GM23248 (cell line): ENCODE data around the gene DAB2IP. TPM values are rescaled to one million over a fixed set of nuclear protein-coding genes. Genes with fewer than 3 reads are reported as not detected.
A peak's percentile ranks its signal among the peaks of the same experiment; 100 is the strongest.

ENCODE experiments used
- DNase-seq: peaks from one replicate; pipeline ENCODE4 v3.0.0-alpha.2; 2015
- H2AFZ ChIP-seq: fragments of 200-600 bp; sonication (generic); 2 replicates; pipeline ENCODE4 v1.6.1; 2016; ENCODE audit warnings: antibody characterized with exemption
- H3F3A ChIP-seq: fragments of 200-600 bp; sonication (generic); 2 replicates; pipeline ENCODE4 v1.6.1; 2016; ENCODE audit warnings: mild to moderate bottlenecking, antibody characterized with exemption, mixed run types; ENCODE audit not compliant: insufficient read depth
- H3K27ac ChIP-seq: fragments of 200-600 bp; sonication (generic); 2 replicates; pipeline ENCODE4 v1.5.1; 2016; ENCODE audit warnings: mild to moderate bottlenecking
- H3K27me3 ChIP-seq: fragments of 200-600 bp; sonication (generic); replicated peaks from 2 replicates; pipeline ENCODE4 v1.6.1; 2016; ENCODE audit warnings: mild to moderate bottlenecking; ENCODE audit not compliant: insufficient read depth
- H3K36me3 ChIP-seq: fragments of 200-600 bp; sonication (generic); 2 replicates; pipeline ENCODE4 v1.6.1; 2016; ENCODE audit warnings: low read depth, mild to moderate bottlenecking
- H3K4me1 ChIP-seq: fragments of 200-600 bp; sonication (generic); 2 replicates; pipeline ENCODE4 v1.6.1; 2016; ENCODE audit warnings: mild to moderate bottlenecking; ENCODE audit not compliant: insufficient read depth
- H3K4me2 ChIP-seq: fragments of 200-600 bp; sonication (generic); one replicate; pipeline ENCODE4 v1.6.1; 2016; ENCODE audit warnings: mild to moderate bottlenecking; ENCODE audit not compliant: unreplicated experiment
- H3K4me3 ChIP-seq: fragments of 200-600 bp; sonication (generic); 2 replicates; pipeline ENCODE4 v1.5.1; 2016; ENCODE audit warnings: mild to moderate bottlenecking
- H3K79me2 ChIP-seq: fragments of 200-600 bp; sonication (generic); 2 replicates; pipeline ENCODE4 v1.6.1; 2016; ENCODE audit warnings: mild to moderate bottlenecking; ENCODE audit not compliant: insufficient read depth
- H3K9ac ChIP-seq: fragments of 200-600 bp; sonication (generic); 2 replicates; pipeline ENCODE4 v1.6.1; 2016; ENCODE audit warnings: mild to moderate bottlenecking
- H3K9me2 ChIP-seq: fragments of 200-600 bp; sonication (generic); 2 replicates; pipeline ENCODE4 v1.6.1; 2016; ENCODE audit warnings: mixed run types, mild to moderate bottlenecking, moderate library complexity; ENCODE audit not compliant: insufficient read depth
- H3K9me3 ChIP-seq: fragments of 200-600 bp; sonication (generic); one replicate; pipeline ENCODE4 v1.6.1; 2017; ENCODE audit warnings: low read depth
- H4K20me1 ChIP-seq: fragments of 200-600 bp; sonication (generic); 2 replicates; pipeline ENCODE4 v1.6.0; 2016; ENCODE audit not compliant: insufficient read depth
- EZH2 ChIP-seq: fragments of 200-600 bp; sonication (generic); IDR thresholded peaks from 2 replicates; pipeline ENCODE4 v1.6.1; 2018; ENCODE audit warnings: antibody characterized with exemption, mild to moderate bottlenecking; ENCODE audit not compliant: insufficient read depth, poor library complexity, severe bottlenecking
- EZH2phosphoT487 ChIP-seq: fragments of 200-600 bp; sonication (generic); IDR thresholded peaks from 2 replicates; pipeline ENCODE4 v1.6.1; 2018; ENCODE audit warnings: antibody characterized with exemption, moderate library complexity, mild to moderate bottlenecking, low read depth; ENCODE audit not compliant: insufficient read depth
- WGBS, 2 experiments: methylation state at CpG; one replicate each; pipeline ENCODE4 v1.1.6; 2015 to 2017; ENCODE audit warnings: low lambda C conversion rate in 2 of 2, low coverage in 1 of 2; ENCODE audit errors: missing lambda C conversion rate in 2 of 2; 5-methylcytosine and 5-hydroxymethylcytosine counted together
- in situ Hi-C: fragments of 300-500 bp; cut with MboI; formaldehyde crosslinking; loops from 2 replicates; pipeline ENCODE4 v1.15.0; 2020
- polyA plus RNA-seq: library from polyadenylated mRNA; unstranded; fragments of >200 nt; fragmentation: Nextera tagmentation; extraction: Ambion mirVana; gene quantifications from 2 replicates; pipeline ENCODE4 v1.2.1, GENCODE V29; 2016
- total RNA-seq: library from RNA; depleted of rRNA; stranded (reverse); fragments of >200 nt; shearing (Covaris generic); gene quantifications from 2 replicates; pipeline ENCODE4 v1.2.3, GENCODE V29; 2014

The DAB2IP gene
- total and polyA plus RNA-seq, 2 experiments from 2014 or later, result 2.6 to 19.7 TPM

DNA sequence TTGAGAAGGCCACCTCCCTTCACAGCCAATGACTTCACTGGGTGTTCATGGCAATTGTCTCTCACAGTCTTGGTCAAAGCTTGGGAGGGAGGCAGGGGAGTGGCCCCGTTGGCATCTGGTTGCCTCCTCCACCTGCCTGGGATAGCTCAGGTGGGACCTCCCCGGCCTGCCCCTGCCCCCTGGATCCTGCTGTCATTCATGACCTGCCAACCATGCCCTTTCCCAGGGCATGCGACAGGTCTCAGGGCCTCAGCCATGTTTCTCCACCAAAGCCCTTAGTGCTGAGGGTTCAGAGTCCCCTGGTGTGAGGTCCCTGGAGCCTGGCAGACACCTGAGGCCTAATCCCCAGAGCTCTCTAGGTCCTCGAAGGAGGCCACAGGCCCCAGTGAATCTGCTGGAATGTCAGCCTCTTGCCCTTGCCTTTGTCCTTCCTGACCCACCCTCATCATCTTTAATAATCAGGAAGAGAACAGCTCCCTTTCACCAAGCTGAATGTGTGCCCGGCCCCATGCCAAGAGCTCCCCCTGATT, 5.6 kb downstream of the DAB2IP start:
- H3K9me3 ChIP-seq, result no peaks in the 10 kb centered on the region
- no peak overlapping the region for H3K27ac ChIP-seq
- no peak for TF ChIP-seq EZH2phosphoT487
- no peak for TF ChIP-seq EZH2
- H3K4me1 ChIP-seq, result no peaks in the 10 kb centered on the region
- no peak overlapping the region for H3K4me3 ChIP-seq
- in situ Hi-C loops, result no loop called here
- no peaks in the 10 kb centered on the region for H3K9me2 ChIP-seq
- 65 to 68% methylated on average over 5 of the region's 5 CpGs for WGBS, 2 experiments
- no peak overlapping the region for H3K4me2 ChIP-seq
- DNase-seq, result no peak
- H2AFZ ChIP-seq, result no peak overlapping the region
- no peak overlapping the region for H3K9ac ChIP-seq
- no peaks in the 10 kb centered on the region for H3F3A ChIP-seq
- H3K36me3 ChIP-seq, result no peaks in the 10 kb centered on the region
- H3K79me2 ChIP-seq, result no peaks in the 10 kb centered on the region
- peaks cover 15% of the 10 kb centered on the region for H3K27me3 ChIP-seq
- no peaks in the 10 kb centered on the region for H4K20me1 ChIP-seq

DNA sequence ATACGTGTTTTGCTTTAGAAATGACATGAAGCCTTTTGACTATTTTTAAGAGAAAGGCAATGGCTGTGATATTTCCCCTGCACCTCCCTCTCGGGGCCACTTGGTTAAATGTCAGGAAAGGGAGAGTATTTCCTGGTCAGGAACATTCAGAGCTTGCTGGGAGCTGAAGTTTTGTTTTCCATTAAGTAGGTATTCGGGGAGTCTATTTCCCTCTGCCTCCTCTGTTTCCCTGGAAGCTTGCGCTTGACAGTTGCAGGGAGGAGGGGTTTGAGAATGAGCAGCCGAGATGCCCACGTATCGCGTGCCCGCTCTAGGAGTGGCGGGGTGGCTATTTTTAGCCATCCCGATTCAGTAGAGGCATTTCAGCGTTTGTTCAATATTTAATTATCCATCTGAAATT, 6.7 kb downstream of the DAB2IP start:
- DNase-seq, result peak; percentile 44
- Histone ChIP-seq H3K9me2 (no peaks in the 10 kb centered on the region), H3K9me3 (no peaks in the 10 kb centered on the region), H3K4me2 (peak overlapping the region; percentile 41), H2AFZ (peak overlapping the region; percentile 48; the same call in 1 of the 2 replicates), H3F3A (no peaks in the 10 kb centered on the region), H3K9ac (no peak overlapping the region), H3K27ac (no peak overlapping the region), H3K4me1 (no peaks in the 10 kb centered on the region), H4K20me1 (no peaks in the 10 kb centered on the region), H3K36me3 (no peaks in the 10 kb centered on the region), H3K4me3 (peak overlapping the region; percentile 26), H3K79me2 (no peaks in the 10 kb centered on the region), H3K27me3 (peaks cover 6% of the 10 kb centered on the region)
- in situ Hi-C loops, result no loop called here
- TF ChIP-seq EZH2, result no peak
- no peak for TF ChIP-seq EZH2phosphoT487
- WGBS, 2 experiments, result 14 to 18% methylated on average over 12 of the region's 12 CpGs

DNA sequence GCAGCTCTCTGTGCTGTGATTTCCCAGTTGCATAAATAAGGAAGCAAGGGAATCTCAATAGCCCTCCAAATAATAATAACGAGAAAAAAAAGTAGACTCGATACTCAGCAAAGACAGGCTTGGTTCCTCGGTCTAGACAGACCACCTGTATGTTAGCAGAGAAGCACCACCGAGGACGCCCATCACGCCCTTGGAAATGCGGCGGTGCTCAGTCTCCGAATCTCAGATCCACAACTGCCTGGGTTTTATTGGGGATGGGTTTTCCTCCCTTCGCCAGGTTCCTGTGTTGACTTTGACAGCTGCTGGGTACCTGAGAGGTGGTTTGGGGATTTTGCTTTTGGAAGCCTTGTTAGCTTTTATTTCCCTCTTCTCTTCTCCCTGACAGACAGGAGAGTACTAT, 7.2 kb downstream of the DAB2IP start:
- peak overlapping the region; percentile 26 for H3K4me3 ChIP-seq
- no peaks in the 10 kb centered on the region for H3K79me2 ChIP-seq
- H3K4me1 ChIP-seq, result no peaks in the 10 kb centered on the region
- H3K27ac ChIP-seq, result no peak overlapping the region
- 82% methylated on average over 10 of the region's 10 CpGs for WGBS, 2 experiments
- H3K4me2 ChIP-seq, result peak overlapping the region; percentile 41
- H3F3A ChIP-seq, result no peaks in the 10 kb centered on the region
- H4K20me1 ChIP-seq, result no peaks in the 10 kb centered on the region
- H2AFZ ChIP-seq, result peak overlapping the region; percentile 48; the same call in 1 of the 2 replicates
- no peaks in the 10 kb centered on the region for H3K9me2 ChIP-seq
- no peak for DNase-seq
- no peak overlapping the region for H3K9ac ChIP-seq
- no peak for TF ChIP-seq EZH2
- TF ChIP-seq EZH2phosphoT487, result no peak
- no peaks in the 10 kb centered on the region for H3K9me3 ChIP-seq
- peaks cover 3% of the 10 kb centered on the region for H3K27me3 ChIP-seq
- no peaks in the 10 kb centered on the region for H3K36me3 ChIP-seq
- in situ Hi-C loops, result no loop called here

DNA sequence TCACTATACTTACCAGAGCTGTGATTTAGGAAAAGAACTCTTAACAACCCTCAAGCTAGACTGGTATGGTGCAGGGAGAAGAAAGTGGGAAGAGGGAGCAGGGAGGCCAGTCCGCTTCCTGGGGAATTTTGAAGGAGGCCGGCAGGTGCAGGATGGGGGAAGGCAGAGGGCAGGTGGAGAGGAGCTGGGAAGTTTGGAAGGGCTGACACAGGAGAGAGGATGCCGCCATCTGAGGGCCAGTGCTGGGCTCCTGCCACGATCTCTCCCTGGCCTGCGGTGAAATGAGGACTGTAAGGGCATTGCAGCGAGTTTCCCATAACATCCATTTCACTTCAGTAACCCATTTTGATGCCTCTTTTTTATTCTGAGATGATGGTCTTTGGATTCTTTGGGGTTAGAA, 8.9 kb downstream of the DAB2IP start:
- Histone ChIP-seq H3K4me1 (no peaks in the 10 kb centered on the region), H3K4me2 (no peak overlapping the region), H2AFZ (no peak overlapping the region), H3K9me3 (no peaks in the 10 kb centered on the region), H3F3A (no peaks in the 10 kb centered on the region), H3K36me3 (no peaks in the 10 kb centered on the region), H3K27me3 (peaks cover 2% of the 10 kb centered on the region; the same call in 1 of the 2 replicates), H4K20me1 (no peaks in the 10 kb centered on the region), H3K9ac (no peak overlapping the region), H3K9me2 (no peaks in the 10 kb centered on the region), H3K4me3 (no peak overlapping the region), H3K79me2 (no peaks in the 10 kb centered on the region), H3K27ac (no peak overlapping the region)
- 70 to 74% methylated on average over 6 of the region's 6 CpGs for WGBS, 2 experiments
- no peak for DNase-seq
- in situ Hi-C loops, result no loop called here
- TF ChIP-seq EZH2phosphoT487 (no peak), EZH2 (no peak)
